Activated CD4-positive, alpha-beta T cell treated with anti-CD3 and anti-CD28 coated beads, Interleukin-2, Interleukin-6, amounts not matched to agents 100 ng/mL and 50 ng/mL, durations not matched to agents 16 hours and 8 hours (primary cell): Measurements from ENCODE around the gene LRRC8E.
"Not testable (repeated sequence)": the region's sequence is repeated elsewhere in the genome, so short reads cannot be mapped to it uniquely, and the experiment has no call there.

Experiments
- DNase-seq: peaks from one replicate; pipeline ENCODE4 v3.0.0-alpha.2; 2020

Gene LRRC8E

DNA sequence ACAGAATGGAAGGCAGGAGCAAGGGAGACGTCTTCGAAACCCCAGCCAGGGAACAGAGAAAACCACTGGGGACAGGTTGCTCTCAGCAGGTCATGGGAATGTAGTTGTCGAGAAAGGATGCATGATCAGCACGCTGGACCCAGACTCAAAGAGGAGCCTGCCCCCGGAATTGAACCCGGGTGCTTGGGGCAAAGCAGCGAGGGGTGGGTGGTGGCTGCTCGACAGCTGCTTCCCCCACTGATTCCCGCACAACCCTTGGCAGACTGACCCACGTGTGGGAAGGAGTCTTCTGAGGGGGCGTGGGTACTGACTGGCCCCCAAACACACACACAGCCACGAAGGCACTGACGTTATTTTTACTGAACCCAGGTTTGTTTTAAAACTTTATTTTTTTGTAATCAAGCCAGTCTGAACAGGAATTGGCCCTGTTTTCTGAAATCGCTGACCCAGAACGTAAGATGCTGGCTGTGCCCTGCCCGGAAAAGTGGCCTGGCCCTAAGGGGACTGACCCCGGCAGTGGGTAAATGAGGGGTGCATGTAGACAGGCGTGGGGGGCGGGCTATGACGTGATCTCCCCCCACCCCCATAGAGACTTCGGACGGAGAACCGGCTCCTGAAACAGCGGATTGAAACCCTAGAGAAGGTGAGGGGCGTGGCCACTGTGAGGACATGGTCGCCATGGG is 32.7 kb upstream of the LRRC8E start:
- DNase-seq = no peak

DNA sequence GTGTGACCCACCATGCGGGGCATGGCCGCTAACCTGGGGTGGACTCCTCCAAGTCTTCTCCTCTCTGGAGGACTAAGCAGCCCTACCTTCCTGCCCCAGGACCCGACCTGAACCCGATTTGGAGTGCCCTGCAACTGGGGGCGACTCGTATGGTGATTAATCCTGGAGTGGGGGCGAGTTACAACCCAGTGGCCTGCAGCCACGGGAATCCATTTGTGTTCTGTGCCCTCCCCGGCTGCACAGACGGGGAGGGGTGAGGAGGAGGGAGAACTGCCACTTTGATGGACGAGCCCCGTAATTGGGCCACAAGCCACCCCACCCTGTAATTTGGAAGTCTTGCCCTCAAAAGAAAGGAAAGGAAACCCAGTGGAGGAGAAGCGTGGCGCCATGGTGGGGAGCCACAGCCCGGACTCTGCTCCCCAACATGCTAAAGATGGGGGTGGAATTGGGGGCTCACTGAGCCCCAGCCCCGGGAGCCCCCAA is 32.2 kb upstream of the LRRC8E start:
- DNase-seq = no peak

DNA sequence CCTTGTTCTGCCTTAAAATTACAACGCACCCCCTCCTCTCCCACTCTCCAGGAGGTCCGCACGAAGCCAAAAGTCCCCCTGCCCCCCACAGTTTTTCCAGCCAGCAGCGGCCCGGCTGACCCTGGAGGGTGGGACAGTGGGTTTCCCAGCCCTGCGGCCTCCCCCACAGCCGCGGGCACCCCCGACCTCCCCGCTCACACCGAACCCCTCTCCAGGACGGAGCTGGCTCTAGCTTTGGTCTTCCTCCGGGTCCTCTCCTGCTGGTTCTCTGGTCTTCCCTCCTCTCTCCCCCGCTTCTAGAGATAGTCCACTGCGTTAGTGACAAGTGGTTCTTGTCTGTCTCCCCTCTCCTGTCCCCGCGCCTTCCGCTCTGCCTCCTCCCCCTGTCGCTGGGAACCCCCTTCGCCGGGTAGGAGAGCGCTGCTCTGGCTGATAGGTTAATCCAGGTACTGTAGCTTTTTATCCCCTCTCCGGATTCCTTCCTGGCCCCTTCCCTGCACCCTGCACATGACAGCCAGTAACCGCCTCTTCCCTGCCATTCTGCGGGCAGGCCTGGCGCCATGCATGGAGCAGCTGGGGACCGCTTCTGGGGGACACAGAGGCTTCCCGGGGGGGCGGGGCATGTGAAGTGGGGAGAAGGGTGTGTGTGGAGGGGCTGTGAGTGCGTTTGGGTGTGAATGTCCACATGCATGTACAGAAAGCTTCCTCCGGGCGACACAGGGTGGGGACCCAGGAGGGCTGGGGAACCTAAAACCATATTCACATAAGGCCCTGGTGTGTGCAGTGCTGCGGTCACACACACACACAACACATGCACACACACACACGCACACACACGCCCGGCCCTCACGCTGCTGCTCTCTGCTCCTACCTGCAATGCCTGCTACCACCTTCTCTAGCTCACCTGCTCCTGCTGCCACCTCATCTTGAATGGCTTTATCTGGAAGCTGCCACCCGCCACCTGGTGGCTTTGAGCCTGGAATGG is 31.3 kb upstream of the LRRC8E start:
- DNase-seq = no peak

DNA sequence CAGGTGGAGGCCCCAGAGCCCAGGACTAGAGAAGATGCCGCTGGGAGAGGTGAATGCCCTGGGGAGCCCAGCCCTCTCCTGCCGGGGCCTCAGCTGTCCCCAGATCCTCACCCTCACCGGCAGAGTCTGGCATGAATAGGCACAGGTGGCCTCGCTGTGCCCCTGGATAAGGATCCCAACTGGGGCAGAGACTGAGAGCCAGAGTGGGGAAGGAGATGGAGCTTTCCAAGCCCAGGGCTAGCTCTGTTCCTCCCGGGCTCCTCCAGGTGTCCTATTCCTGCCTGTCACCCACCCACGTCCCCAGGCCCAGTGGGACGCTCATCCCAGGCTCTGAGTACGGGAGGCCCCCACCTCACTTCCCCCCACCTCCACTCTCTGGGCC is 30.6 kb upstream of the LRRC8E start:
- no peak for DNase-seq

DNA sequence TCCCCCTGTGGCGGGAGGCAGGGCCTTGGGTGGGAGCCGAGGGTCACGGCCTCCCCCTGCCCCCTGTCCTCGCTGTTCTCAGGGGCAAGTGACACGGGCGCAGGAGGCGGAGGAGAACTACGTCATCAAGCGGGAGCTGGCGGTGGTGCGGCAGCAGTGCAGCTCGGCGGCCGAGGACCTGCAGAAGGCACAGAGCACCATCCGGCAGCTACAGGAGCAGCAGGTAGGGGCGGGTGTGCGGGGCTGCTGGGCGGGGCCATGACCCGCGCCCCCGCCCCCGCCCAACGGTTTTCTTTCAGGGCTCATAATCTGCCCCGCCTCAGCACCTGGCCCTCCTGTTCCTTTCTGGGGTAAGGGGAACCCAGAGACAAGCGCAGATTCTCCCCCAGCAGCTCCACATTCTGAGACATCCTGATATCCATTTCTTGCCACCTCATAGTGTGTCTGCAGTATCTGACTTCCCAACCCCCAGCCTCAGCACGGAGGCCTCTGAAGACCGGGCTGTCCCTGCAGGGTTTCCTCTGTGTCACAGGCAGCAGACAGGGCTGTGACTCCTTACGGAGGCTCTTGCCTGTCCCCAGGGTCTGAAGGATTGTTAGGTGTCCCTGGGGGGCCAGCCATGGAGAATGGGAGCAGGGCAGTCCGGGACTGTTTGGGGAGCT is 30.1 kb upstream of the LRRC8E start:
- no peak for DNase-seq

DNA sequence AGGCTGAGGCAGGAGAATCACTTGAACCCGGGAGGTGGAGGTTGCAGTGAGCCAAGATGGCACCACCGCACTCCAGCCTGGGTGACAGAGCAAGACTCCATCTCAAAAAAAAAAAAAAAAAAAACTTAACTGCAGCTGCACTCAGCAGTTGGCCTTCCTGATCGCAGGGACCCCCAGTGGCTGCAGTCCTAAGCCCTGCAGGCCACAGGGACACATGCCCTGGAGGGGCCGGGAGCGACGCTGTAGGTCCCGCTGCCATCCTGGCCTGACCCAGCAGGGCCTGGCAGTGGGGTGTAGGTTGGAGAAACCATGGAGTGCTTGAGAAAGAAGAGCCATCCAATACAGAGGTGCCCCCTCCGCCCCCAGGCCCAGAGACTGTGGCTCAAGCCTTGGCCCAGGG is 29.2 kb upstream of the LRRC8E start:
- DNase-seq = not testable (repeated sequence)

DNA sequence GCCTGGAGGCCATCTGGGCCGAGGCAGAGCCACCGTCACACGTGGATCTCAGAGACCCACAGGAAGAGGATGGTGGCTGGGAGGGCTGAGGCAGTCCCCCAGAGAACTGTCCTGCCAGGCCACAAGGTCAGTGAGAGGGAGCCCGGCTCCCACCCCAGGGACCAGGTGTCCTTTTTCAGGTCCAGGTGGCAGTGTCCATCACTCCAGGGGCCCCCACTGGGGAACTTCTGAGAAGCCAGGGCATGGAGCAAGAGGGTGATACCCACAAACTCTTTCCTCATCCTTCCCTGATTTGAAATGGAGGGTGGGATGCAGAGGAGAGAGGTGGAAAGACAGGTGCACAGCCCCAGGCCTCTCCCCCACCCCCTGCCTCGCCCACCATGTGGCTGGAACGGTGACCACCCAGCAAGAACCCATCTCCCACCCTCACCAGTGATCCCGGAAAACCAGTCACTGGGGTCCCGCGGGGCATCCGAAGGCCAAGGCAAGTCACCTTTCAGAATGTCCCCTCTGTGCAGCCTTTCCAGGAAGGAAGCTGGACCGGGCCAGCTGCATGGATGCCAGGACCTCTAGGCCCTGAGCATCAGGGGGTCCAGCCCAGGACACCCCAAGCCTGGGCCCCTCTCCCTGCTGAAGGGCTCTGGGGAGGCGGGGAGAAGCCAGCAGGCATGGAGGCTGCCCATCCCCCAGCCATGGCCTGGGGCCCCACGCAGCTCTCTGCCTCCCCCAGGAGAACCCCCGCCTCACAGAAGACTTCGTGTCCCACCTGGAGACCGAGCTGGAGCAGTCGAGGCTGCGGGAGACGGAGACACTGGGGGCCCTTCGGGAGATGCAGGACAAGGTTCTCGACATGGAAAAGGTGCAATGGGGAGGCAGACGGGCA is 28.2 kb upstream of the LRRC8E start:
- DNase-seq = no peak

DNA sequence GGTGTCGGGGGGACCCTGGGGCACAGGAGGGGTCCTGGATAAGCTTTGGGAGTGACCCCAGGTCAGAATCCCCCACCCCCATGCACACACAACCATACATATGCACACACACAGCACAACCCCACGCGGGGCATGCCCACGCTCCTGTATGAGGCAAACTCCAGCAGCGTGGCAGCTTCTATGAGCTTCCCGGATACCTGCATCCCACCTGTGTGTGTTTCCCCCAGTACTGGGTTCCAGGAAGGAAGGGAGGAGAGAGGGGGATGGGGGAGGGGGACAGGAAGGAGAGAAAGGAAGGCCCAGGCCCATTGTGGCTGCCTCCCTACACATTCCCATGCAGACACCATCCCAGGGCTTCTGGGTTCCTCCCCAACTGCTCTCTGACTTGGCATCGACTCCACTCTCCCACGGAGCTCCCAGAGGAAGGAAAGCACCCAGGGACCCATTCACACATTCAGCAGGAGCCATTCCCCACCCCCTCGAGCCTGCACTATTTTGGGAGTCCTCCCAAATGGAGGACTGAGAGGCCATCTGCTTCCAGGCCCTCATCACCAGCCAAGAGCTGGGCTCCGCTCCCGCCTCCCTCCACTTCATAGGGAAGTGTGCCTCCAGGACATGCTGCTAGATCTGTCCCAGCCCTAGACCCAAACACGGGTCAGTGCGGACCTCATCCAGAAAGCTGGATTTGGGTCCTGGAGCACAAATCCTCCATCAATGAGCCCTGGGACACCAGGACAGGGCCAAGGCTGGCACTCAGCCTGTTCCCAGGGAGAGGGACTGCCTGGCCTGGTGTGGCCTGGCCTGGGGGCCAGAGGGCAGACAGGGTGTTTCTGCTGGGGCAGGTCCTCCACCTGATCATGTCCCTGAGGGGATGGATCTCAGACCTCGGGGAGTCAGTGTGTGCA is 27.3 kb upstream of the LRRC8E start:
- no peak for DNase-seq

DNA sequence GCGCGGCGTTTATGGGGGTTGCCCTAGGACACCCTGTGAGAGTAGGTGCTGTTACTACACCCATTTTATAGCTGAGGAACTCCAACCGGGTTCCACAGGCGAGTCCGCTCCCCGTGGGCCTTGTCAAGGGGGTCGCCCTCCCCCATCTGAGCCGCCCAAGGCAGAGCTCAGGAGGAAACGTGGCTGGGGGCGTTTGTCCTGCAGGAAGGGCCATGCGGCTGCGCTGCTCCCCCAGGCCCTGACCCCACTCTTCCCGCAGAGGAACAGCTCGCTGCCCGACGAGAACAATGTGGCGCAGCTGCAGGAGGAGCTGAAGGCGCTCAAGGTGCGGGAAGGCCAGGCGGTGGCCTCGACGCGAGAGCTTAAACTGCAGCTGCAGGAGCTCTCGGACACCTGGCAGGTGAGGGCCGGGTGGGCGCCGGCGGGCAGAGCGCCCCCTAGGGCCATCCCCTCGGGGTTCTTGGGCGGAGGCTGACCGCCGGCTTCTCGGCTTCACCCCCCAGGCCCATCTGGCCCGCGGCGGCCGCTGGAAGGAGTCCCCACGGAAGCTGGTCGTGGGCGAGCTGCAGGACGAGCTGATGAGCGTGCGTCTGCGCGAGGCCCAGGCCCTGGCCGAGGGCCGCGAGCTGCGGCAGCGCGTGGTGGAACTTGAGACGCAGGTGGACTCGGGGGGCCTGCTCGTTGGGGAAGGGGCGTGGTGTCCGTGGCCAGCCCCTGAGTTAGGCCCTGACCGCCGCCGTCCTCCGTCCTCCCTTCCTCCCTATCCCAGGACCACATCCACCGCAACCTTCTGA is 26.5 kb upstream of the LRRC8E start:
- DNase-seq = no peak

DNA sequence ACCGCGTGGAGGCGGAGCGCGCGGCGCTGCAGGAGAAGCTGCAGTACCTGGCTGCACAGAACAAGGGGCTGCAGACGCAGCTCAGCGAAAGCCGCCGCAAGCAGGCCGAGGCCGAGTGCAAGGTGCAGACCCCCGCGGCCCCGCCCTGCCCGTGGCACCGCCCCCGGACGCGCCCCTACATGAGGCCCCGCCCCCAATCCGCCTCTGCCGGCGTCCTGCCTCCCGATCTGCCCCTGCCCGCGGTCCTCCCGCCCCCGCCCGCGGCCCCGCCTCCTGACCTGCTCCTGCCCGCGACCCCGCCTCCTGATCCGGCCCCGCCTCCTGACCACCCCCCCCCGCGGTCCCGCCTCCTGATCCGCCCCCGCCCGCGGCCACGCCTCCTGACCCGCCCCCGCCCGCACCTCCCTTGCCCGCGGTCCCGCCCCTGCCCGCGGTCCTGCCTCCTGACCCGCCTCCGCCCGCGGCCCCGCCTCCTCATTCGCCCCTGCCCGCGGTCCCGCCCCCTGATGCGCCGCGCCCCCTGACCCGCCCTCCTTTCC is 25.8 kb upstream of the LRRC8E start:
- DNase-seq = peak; percentile 79

DNA sequence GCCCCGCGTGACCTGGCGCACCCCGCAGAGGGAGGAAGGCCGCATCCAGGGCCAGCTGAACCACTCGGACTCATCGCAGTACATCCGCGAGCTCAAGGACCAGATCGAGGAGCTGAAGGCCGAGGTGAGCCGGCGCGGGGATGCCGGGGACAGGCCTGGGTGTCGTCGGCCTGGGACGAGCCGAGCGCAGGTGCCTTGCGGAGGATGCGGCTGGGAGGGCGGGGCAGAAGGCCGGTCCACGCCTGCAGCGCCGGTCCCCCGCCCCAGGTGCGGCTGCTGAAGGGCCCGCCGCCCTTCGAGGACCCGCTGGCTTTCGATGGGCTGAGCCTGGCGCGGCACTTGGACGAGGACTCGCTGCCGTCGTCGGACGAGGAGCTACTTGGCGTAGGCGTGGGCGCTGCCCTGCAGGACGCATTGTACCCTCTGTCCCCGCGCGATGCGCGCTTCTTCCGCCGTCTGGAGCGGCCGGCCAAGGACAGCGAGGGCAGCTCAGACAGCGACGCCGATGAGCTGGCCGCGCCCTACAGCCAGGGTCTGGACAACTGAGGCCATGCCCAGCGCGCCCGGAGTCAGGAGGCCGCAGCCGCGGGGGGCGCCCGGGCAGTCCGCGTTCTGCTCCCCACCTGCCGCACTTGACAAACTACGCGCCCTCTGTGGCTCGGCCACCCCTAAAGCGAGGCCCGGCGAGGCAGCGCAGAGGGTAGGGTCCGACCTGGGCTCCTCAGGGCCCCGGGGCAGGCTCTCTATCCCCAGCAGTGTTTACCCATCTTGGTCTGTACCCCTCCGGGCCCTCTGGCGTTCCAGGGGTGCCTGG is 24.9 kb upstream of the LRRC8E start:
- DNase-seq = no peak

DNA sequence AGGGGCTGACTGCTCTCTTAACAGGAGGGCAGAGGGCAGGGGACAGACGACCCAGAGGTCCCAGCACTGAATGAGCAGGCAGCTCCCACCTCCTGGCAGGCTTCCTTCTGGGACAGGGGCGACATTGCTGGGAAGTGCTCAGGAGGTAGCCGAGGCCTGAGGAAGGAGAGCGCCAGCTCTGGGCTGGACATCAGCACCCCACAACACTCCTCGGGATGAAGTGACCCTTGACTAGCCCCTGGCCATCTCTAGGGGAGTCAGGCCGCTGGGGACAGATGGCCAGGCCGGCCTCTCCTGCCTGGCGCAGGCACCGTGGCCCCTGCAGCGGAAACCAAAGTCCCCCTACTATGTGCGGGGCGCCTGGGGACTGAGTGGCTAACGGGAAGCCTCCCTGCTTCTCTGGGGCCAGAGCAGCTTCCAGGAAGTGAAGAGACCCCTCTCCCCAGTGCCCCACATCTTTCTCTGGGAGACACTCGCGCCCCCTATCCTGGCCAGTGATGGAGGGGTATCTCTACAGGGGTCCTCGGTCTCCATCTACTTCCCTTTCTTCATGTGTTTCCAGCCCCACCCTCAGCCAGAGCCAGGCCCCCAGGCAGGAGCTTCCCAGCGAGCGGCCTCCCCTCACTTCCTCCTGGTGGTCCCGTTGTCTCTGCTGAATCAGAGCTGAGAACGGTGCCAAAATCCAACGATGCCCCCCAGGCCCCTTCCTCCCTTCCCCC is 24.2 kb upstream of the LRRC8E start:
- DNase-seq = no peak

DNA sequence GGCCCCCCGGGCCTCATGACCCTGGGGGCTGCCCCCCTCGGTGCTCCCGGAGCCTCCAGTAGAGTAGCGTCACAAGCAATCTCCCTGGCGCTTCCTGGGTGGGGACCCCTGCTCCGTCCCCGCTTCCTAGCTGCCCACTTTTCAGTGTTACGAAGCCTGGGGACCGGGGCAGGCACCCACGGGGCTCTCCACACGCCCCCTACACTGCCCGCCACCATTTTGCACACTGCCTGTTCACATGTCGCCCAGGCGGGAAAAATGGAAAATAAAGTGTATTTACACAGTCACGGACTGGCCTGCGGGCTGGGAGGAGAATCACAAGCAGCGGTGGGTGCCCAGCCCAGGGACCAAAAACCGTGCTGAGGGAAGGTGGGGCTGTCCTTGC is 23.6 kb upstream of the LRRC8E start:
- DNase-seq = no peak

DNA sequence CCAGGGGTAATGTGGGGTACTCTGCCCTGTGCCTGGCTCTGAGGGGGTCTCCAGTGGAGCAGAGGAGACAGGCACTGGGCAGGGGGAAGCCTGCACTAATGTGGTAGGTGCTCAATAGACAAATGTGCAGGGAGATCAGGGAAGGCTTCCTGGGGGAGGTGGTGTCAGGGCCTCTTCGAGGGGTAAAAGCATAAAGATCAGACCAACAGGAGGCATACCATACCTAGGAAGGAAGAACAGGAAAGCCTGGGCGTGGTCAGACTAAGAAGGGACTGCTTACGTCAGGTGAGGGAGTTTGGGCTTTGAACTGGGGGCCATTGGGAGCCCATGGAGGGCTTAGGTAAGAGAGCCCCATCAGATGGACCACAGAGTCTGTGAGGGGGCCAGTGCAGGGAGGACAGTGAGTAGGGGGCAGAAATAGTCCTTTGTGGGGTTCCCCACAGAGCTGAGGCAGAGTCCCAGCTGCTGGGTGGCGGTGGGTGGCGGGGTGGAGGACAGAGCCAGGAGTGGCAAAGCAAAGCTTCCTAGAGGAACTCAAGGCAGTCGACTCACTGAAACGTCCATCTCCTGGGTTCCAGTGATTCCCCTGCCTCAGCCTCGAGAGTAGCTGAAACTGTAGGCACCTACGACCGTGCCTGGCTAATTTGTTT is 22.9 kb upstream of the LRRC8E start:
- no peak for DNase-seq

DNA sequence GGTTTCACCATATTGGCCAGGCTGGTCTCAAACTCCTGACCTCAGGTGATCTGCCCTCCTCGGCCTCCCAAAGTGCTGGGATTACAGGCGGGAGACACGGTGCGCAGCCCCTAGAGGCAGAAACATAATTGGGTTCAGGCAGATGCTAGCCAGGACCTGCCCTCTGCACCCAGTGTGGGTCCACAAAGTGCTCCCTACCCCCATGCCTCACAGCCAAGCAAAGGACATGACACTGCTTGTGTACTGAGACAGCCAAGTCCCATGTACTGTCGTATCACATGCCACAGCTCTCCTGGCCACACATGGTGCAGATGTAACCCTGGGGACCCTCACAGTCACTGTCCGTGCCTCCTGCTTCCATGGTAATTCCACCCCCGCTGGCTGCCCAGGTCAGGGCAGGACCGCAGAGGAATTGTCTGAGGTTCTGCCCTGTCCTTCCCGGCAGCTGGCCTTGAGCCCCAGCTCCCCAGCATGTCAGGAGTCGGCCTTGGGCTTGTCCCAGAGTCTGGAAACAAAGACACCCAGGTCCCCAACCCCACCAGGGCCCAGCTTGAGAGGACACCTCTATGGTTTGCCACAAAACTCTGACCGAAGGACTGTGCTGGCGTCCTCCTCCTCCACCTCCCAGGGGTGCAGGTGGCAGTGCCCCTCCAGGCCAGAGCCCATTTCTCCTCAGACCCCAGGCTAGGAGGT is 21.8 kb upstream of the LRRC8E start:
- no peak for DNase-seq

DNA sequence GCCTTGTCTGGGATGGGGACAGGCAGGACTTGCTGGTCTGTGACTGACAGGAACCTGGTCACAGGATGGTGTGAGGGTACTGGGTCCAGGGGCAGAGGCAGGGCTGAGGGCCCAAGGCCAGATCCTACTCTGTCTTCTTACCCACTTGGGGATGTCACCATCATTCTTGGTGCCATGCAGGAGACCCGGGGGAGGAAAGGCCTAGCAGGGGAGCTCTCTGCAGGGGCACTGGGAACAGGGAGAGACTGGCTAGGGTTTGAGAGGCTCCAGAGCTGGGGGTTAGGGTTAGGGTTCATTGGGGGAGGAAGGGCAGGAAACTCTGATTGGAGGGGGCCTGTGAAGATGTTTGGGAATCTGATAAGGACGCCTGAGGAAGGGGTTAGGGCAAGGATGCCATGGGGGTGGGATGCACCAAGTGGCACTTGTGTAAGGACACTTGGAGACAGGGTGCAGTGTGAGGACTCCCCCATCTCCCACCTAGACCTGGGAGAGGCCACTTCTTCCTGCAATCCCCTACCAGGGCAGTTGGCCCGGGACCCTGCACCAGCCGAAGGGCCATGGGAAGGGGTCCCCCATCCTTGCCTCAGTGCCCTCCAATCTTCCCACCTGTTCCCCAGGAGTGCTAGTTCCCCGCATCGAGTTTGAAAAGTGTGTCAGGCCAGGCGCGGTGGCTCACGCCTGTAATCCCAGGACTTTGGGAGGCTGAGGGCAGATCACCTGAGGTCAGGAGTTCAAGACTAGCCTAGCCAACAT is 21.0 kb upstream of the LRRC8E start:
- no peak for DNase-seq

DNA sequence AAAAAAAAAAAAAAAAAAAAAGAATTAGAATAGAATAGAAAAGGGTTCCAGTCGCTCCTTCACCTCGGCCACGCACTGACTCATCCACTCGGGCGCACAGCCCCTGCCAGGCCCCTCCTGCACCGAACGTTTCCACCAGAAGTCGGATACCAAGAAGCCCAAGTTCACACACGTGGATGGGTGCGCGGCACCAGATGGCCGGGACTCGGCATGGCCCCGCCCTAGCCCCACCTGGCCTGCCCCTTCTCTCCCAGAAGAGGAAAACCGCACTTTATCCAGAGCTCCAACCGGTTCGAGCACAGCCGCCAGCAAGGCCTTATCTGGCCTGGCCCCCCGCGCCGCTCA is 20.0 kb upstream of the LRRC8E start:
- DNase-seq = no peak
